ENCODE measurements around the gene CEACAM7.

The CEACAM7 gene

GRCh38 chr19:41699231-41699967 lies 11.3 kb upstream of the CEACAM7 start:
- Histone ChIP-seq H3K56ac (ENCODE audit: low read length) (no peak overlapping the region), H3K4me2 (ENCODE audit: low read length) (no peak overlapping the region), H2BK15ac (replicated peaks; ENCODE audit: low read depth) (no peak overlapping the region), H2BK5ac (ENCODE audit: low read length) (no peak overlapping the region), H2BK120ac (ENCODE audit: low read depth, low read length) (no peak overlapping the region), H3K27ac (ENCODE audit: low read depth, low read length) (no peak overlapping the region), H2AK5ac (ENCODE audit: low read length) (no peak overlapping the region), H3K23ac (ENCODE audit: low read length) (no peak overlapping the region), H3K4me3 (ENCODE audit: low read length) (no peak overlapping the region), H3K79me2 (ENCODE audit: control insufficient read depth, insufficient read depth, low read length) (no peaks in the 10 kb centered on the region), H4K5ac (ENCODE audit: low read length) (no peak overlapping the region), H3K36me3 (ENCODE audit: control insufficient read depth, insufficient read depth, low read length) (no peaks in the 10 kb centered on the region), H3K79me1 (ENCODE audit: low read length) (no peaks in the 10 kb centered on the region), H3K9ac (ENCODE audit: low read length) (no peak overlapping the region), H3K18ac (ENCODE audit: low read length) (no peak overlapping the region), H3K27me3 (ENCODE audit: insufficient read depth, low read length, poor library complexity) (no peaks in the 10 kb centered on the region), H3K4me1 (ENCODE audit: control insufficient read depth, low read depth, low read length) (no peaks in the 10 kb centered on the region), H4K8ac (ENCODE audit: low read depth, low read length) (no peak overlapping the region), H3K4ac (ENCODE audit: low read depth, low read length) (no peak overlapping the region)
- WGBS (ENCODE audit: extremely low coverage, insufficient coverage, low lambda C conversion rate), result no CpG with 5 or more reads among the region's 17 CpGs
- no peak for DNase-seq

- Histone ChIP-seq H3K56ac (ENCODE audit: low read length) (no peak overlapping the region), H4K5ac (ENCODE audit: low read length) (no peak overlapping the region), H3K18ac (ENCODE audit: low read length) (no peak overlapping the region), H3K36me3 (ENCODE audit: control insufficient read depth, insufficient read depth, low read length) (no peaks in the 10 kb centered on the region), H4K8ac (ENCODE audit: low read depth, low read length) (no peak overlapping the region), H3K27ac (ENCODE audit: low read depth, low read length) (no peak overlapping the region), H3K79me1 (ENCODE audit: low read length) (no peaks in the 10 kb centered on the region), H2BK15ac (replicated peaks; ENCODE audit: low read depth) (no peak overlapping the region), H3K23ac (ENCODE audit: low read length) (no peak overlapping the region), H3K4me2 (ENCODE audit: low read length) (no peak overlapping the region), H3K79me2 (ENCODE audit: control insufficient read depth, insufficient read depth, low read length) (no peaks in the 10 kb centered on the region), H3K4ac (ENCODE audit: low read depth, low read length) (no peak overlapping the region), H2BK5ac (ENCODE audit: low read length) (no peak overlapping the region), H2BK120ac (ENCODE audit: low read depth, low read length) (no peak overlapping the region), H3K4me1 (ENCODE audit: control insufficient read depth, low read depth, low read length) (no peaks in the 10 kb centered on the region), H3K27me3 (ENCODE audit: insufficient read depth, low read length, poor library complexity) (no peaks in the 10 kb centered on the region), H2AK5ac (ENCODE audit: low read length) (no peak overlapping the region), H3K9ac (ENCODE audit: low read length) (no peak overlapping the region), H3K4me3 (ENCODE audit: low read length) (no peak overlapping the region)
- DNase-seq, result no peak
- WGBS (ENCODE audit: extremely low coverage, insufficient coverage, low lambda C conversion rate), result no CpG with 5 or more reads among the region's 1 CpG
Observed at GRCh38 chr19:41698746-41699230, 10.7 kb upstream of the CEACAM7 start.

GRCh38 chr19:41697198-41697855 lies 9.3 kb upstream of the CEACAM7 start:
- Histone ChIP-seq H2BK120ac (ENCODE audit: low read depth, low read length) (no peak overlapping the region), H3K9ac (ENCODE audit: low read length) (no peak overlapping the region), H4K5ac (ENCODE audit: low read length) (no peak overlapping the region), H3K36me3 (ENCODE audit: control insufficient read depth, insufficient read depth, low read length) (no peaks in the 10 kb centered on the region), H4K8ac (ENCODE audit: low read depth, low read length) (no peak overlapping the region), H3K23ac (ENCODE audit: low read length) (no peak overlapping the region), H2BK15ac (replicated peaks; ENCODE audit: low read depth) (no peak overlapping the region), H3K4me1 (ENCODE audit: control insufficient read depth, low read depth, low read length) (no peaks in the 10 kb centered on the region), H3K27me3 (ENCODE audit: insufficient read depth, low read length, poor library complexity) (no peaks in the 10 kb centered on the region), H3K18ac (ENCODE audit: low read length) (no peak overlapping the region), H3K4me3 (ENCODE audit: low read length) (no peak overlapping the region), H3K27ac (ENCODE audit: low read depth, low read length) (no peak overlapping the region), H2BK5ac (ENCODE audit: low read length) (no peak overlapping the region), H2AK5ac (ENCODE audit: low read length) (no peak overlapping the region), H3K4ac (ENCODE audit: low read depth, low read length) (no peak overlapping the region), H3K4me2 (ENCODE audit: low read length) (no peak overlapping the region), H3K56ac (ENCODE audit: low read length) (no peak overlapping the region), H3K79me1 (ENCODE audit: low read length) (no peaks in the 10 kb centered on the region), H3K79me2 (ENCODE audit: control insufficient read depth, insufficient read depth, low read length) (no peaks in the 10 kb centered on the region)
- DNase-seq, result no peak
- WGBS (ENCODE audit: extremely low coverage, insufficient coverage, low lambda C conversion rate), result no CpG with 5 or more reads among the region's 9 CpGs

- no peak overlapping the region for H4K8ac ChIP-seq (ENCODE audit: low read depth, low read length)
- H3K18ac ChIP-seq (ENCODE audit: low read length), result no peak overlapping the region
- no peak overlapping the region for H3K9ac ChIP-seq (ENCODE audit: low read length)
- no peak overlapping the region for H3K4me3 ChIP-seq (ENCODE audit: low read length)
- no peak overlapping the region for H3K4me2 ChIP-seq (ENCODE audit: low read length)
- H3K27me3 ChIP-seq (ENCODE audit: insufficient read depth, low read length, poor library complexity), result no peaks in the 10 kb centered on the region
- H3K79me1 ChIP-seq (ENCODE audit: low read length), result no peaks in the 10 kb centered on the region
- no peak overlapping the region for H2BK120ac ChIP-seq (ENCODE audit: low read depth, low read length)
- no peaks in the 10 kb centered on the region for H3K4me1 ChIP-seq (ENCODE audit: control insufficient read depth, low read depth, low read length)
- no peak overlapping the region for H3K4ac ChIP-seq (ENCODE audit: low read depth, low read length)
- H3K23ac ChIP-seq (ENCODE audit: low read length), result no peak overlapping the region
- H4K5ac ChIP-seq (ENCODE audit: low read length), result no peak overlapping the region
- no peak overlapping the region for H2BK15ac ChIP-seq (replicated peaks; ENCODE audit: low read depth)
- H3K79me2 ChIP-seq (ENCODE audit: control insufficient read depth, insufficient read depth, low read length), result no peaks in the 10 kb centered on the region
- H2BK5ac ChIP-seq (ENCODE audit: low read length), result no peak overlapping the region
- WGBS (ENCODE audit: extremely low coverage, insufficient coverage, low lambda C conversion rate), result no CpG with 5 or more reads among the region's 7 CpGs
- no peaks in the 10 kb centered on the region for H3K36me3 ChIP-seq (ENCODE audit: control insufficient read depth, insufficient read depth, low read length)
- H3K56ac ChIP-seq (ENCODE audit: low read length), result no peak overlapping the region
- H2AK5ac ChIP-seq (ENCODE audit: low read length), result no peak overlapping the region
- no peak overlapping the region for H3K27ac ChIP-seq (ENCODE audit: low read depth, low read length)
- DNase-seq, result no peak
Observed at GRCh38 chr19:41696402-41697197, 8.5 kb upstream of the CEACAM7 start.

GRCh38 chr19:41695745-41696144 lies 7.7 kb upstream of the CEACAM7 start:
- H3K9ac ChIP-seq (ENCODE audit: low read length), result no peak overlapping the region
- H3K79me2 ChIP-seq (ENCODE audit: control insufficient read depth, insufficient read depth, low read length), result no peaks in the 10 kb centered on the region
- no peak overlapping the region for H2BK120ac ChIP-seq (ENCODE audit: low read depth, low read length)
- H2AK5ac ChIP-seq (ENCODE audit: low read length), result no peak overlapping the region
- H3K4me2 ChIP-seq (ENCODE audit: low read length), result no peak overlapping the region
- H3K23ac ChIP-seq (ENCODE audit: low read length), result no peak overlapping the region
- H3K4ac ChIP-seq (ENCODE audit: low read depth, low read length), result no peak overlapping the region
- H3K4me3 ChIP-seq (ENCODE audit: low read length), result no peak overlapping the region
- H3K27me3 ChIP-seq (ENCODE audit: insufficient read depth, low read length, poor library complexity), result no peaks in the 10 kb centered on the region
- no peaks in the 10 kb centered on the region for H3K79me1 ChIP-seq (ENCODE audit: low read length)
- no peak overlapping the region for H2BK5ac ChIP-seq (ENCODE audit: low read length)
- no peak overlapping the region for H2BK15ac ChIP-seq (replicated peaks; ENCODE audit: low read depth)
- no peaks in the 10 kb centered on the region for H3K4me1 ChIP-seq (ENCODE audit: control insufficient read depth, low read depth, low read length)
- H3K18ac ChIP-seq (ENCODE audit: low read length), result no peak overlapping the region
- H3K56ac ChIP-seq (ENCODE audit: low read length), result no peak overlapping the region
- no peak for DNase-seq
- no CpG with 5 or more reads among the region's 2 CpGs for WGBS (ENCODE audit: extremely low coverage, insufficient coverage, low lambda C conversion rate)
- no peaks in the 10 kb centered on the region for H3K36me3 ChIP-seq (ENCODE audit: control insufficient read depth, insufficient read depth, low read length)
- H4K8ac ChIP-seq (ENCODE audit: low read depth, low read length), result no peak overlapping the region
- H3K27ac ChIP-seq (ENCODE audit: low read depth, low read length), result no peak overlapping the region
- H4K5ac ChIP-seq (ENCODE audit: low read length), result no peak overlapping the region
